GM12878 (cell line): ENCODE results near the gene CLSTN2.

Experiments
- CEBPB ChIP-seq, 2 experiments: fragments of 150-350 bp in 1 of 2; IDR thresholded peaks; 2 replicates each; pipeline ENCODE4 v1.6.1; 2012 to 2014; ENCODE audit warnings: low read depth in 2 of 2, low read length in 2 of 2, borderline replicate concordance in 1 of 2, inconsistent platforms in 1 of 2
- CREB1 ChIP-seq: IDR thresholded peaks from 2 replicates; pipeline ENCODE4 v1.6.1; 2012; ENCODE audit warnings: low read depth, mild to moderate bottlenecking, inconsistent platforms
- GABPA ChIP-seq: IDR thresholded peaks from 2 replicates; pipeline ENCODE4 v1.6.1; 2014; ENCODE audit warnings: antibody characterized with exemption, low read depth, mild to moderate bottlenecking, inconsistent platforms
- IKZF1 ChIP-seq: fragments of 450-650 bp; conservative IDR thresholded peaks from 2 replicates; pipeline ENCODE4 v1.6.1; 2017; ENCODE audit warnings: antibody characterized with exemption, mild to moderate bottlenecking
- NRF1 ChIP-seq: conservative IDR thresholded peaks from 2 replicates; pipeline ENCODE4 v1.6.1; 2011; ENCODE audit warnings: mild to moderate bottlenecking, low read depth, low read length, improper control_type of control experiment
- SMC3 ChIP-seq: IDR thresholded peaks from 2 replicates; pipeline ENCODE4 v1.6.1; 2011; ENCODE audit warnings: low read length, improper control_type of control experiment, borderline replicate concordance
- TF ChIP-seq, protein P1 (sequence below), 3 experiments: IDR thresholded peaks in 2 of 3; conservative IDR thresholded peaks in 1 of 3; 2 replicates each; pipeline ENCODE4 v1.5.1; 2011; ENCODE audit warnings: low read depth in 3 of 3, low read length in 3 of 3, mild to moderate bottlenecking in 3 of 3, control low read depth in 2 of 3, moderate library complexity in 2 of 3, inconsistent platforms in 1 of 3, mixed read lengths in 1 of 3; ENCODE audit not compliant: control insufficient read depth in 2 of 3, insufficient read depth in 1 of 3; ENCODE audit errors: extremely low read depth in 1 of 3
- TF ChIP-seq, protein P2 (sequence below): IDR thresholded peaks from 2 replicates; pipeline ENCODE4 v1.6.1; 2011; ENCODE audit warnings: low read depth, mild to moderate bottlenecking, low read length, moderate library complexity, borderline replicate concordance; ENCODE audit errors: extremely low read depth
- TF ChIP-seq, protein P3 (sequence below): fragments of 450-650 bp; formaldehyde crosslinking; IDR thresholded peaks from 2 replicates; pipeline ENCODE4 v1.4.0; 2020; ENCODE audit warnings: mild to moderate bottlenecking, moderate library complexity

DNA sequence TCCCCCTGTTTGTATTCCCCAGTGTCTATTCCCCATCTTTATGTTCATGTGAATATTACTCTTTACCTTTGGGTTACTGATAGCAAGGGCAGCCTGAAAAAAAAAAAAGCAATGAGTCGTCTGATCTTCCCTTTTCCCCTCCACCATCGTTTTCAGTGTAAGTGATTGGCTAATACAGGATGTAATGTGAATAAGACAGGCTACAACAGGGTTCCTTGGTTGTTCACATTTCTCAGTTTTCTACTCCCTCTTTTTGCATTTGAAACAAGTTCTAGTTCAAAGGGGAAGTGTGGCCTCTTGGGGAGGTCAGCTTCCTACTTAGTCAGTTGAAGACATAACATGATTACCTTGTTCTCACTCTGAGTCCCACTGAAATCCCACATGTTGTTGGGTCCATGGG, 464.9 kb downstream of the CLSTN2 start:
- TF ChIP-seq, protein P1, sequence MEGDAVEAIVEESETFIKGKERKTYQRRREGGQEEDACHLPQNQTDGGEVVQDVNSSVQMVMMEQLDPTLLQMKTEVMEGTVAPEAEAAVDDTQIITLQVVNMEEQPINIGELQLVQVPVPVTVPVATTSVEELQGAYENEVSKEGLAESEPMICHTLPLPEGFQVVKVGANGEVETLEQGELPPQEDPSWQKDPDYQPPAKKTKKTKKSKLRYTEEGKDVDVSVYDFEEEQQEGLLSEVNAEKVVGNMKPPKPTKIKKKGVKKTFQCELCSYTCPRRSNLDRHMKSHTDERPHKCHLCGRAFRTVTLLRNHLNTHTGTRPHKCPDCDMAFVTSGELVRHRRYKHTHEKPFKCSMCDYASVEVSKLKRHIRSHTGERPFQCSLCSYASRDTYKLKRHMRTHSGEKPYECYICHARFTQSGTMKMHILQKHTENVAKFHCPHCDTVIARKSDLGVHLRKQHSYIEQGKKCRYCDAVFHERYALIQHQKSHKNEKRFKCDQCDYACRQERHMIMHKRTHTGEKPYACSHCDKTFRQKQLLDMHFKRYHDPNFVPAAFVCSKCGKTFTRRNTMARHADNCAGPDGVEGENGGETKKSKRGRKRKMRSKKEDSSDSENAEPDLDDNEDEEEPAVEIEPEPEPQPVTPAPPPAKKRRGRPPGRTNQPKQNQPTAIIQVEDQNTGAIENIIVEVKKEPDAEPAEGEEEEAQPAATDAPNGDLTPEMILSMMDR (IDR thresholded peaks at IDR 0.05 in 2 of 3, conservative IDR thresholded peaks at IDR 0.05 in 1 of 3; ENCODE audit: control insufficient read depth in 2 of 3, extremely low read depth in 1 of 3, insufficient read depth in 1 of 3, low read depth in 3 of 3, low read length in 3 of 3) = no peak
- TF ChIP-seq, protein P2, sequence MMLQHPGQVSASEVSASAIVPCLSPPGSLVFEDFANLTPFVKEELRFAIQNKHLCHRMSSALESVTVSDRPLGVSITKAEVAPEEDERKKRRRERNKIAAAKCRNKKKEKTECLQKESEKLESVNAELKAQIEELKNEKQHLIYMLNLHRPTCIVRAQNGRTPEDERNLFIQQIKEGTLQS = no peak
- no peak for TF ChIP-seq NRF1
- TF ChIP-seq GABPA = no peak
- no peak for TF ChIP-seq SMC3
- TF ChIP-seq CREB1 = no peak
- no peak for TF ChIP-seq CEBPB (IDR thresholded peaks at IDR 0.05; ENCODE audit: borderline replicate concordance in 1 of 2, low read depth in 2 of 2, low read length in 2 of 2)
- TF ChIP-seq, protein P3, sequence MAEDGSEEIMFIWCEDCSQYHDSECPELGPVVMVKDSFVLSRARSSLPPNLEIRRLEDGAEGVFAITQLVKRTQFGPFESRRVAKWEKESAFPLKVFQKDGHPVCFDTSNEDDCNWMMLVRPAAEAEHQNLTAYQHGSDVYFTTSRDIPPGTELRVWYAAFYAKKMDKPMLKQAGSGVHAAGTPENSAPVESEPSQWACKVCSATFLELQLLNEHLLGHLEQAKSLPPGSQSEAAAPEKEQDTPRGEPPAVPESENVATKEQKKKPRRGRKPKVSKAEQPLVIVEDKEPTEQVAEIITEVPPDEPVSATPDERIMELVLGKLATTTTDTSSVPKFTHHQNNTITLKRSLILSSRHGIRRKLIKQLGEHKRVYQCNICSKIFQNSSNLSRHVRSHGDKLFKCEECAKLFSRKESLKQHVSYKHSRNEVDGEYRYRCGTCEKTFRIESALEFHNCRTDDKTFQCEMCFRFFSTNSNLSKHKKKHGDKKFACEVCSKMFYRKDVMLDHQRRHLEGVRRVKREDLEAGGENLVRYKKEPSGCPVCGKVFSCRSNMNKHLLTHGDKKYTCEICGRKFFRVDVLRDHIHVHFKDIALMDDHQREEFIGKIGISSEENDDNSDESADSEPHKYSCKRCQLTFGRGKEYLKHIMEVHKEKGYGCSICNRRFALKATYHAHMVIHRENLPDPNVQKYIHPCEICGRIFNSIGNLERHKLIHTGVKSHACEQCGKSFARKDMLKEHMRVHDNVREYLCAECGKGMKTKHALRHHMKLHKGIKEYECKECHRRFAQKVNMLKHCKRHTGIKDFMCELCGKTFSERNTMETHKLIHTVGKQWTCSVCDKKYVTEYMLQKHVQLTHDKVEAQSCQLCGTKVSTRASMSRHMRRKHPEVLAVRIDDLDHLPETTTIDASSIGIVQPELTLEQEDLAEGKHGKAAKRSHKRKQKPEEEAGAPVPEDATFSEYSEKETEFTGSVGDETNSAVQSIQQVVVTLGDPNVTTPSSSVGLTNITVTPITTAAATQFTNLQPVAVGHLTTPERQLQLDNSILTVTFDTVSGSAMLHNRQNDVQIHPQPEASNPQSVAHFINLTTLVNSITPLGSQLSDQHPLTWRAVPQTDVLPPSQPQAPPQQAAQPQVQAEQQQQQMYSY (CRISPR knock-in tag) = no peak
- TF ChIP-seq IKZF1 = no peak
